ENCODE measurements around the gene DUSP8. TPM values are rescaled to one million over a fixed set of nuclear protein-coding genes. Genes with fewer than 3 reads are reported as not detected.
A peak's percentile ranks its signal among the peaks of the same experiment; 100 is the strongest.

DUSP8 gene
- total and polyA plus RNA-seq, 9 of the 15 experiments (the other 6 are each of a cell fraction or from before 2014, with no cell fraction given), result 0.14 to 2.0 (median 0.86) TPM; not detected in 2

- TSS peak; percentile 58 for BruUV-seq (replicated peaks)
Measured at GRCh38 chr11:1573077-1573902, 1.2 kb upstream of the DUSP8 start.

More at GRCh38 chr11:1573077-1573902, 1.2 kb upstream of the DUSP8 start:
- H3K27me3 ChIP-seq (ENCODE audit: control insufficient read depth in 2 of 2, insufficient read depth in 2 of 2, low read length in 2 of 2), result peaks cover 0 to 20% of the 10 kb centered on the region in 2 experiments; a peak in 3 of 5 replicates
- no peak overlapping the region; the same call in 2 of the 3 replicates for H3K27ac ChIP-seq (ENCODE audit: extremely low read depth, low read depth, low read length)
- ChIA-PET POLR2A (interaction anchor here (0.9 kb wide), 1 partner anchor 9 kb away, joined by 4 read pairs; no protein-coding TSS in a partner anchor), CTCF (ENCODE audit: low intra/inter-chr PET ratio) (interaction anchor here (1.0 to 2.3 kb wide), 2 partner anchors 19 to 27 kb away, joined by 3 to 19 read pairs; no protein-coding TSS in a partner anchor)
- intact Hi-C loops (cut with micrococcal nuclease) (loop anchor here (5.0 to 10.0 kb wide), 3 partner anchors 118 to 458 kb away; no protein-coding TSS in a partner anchor), in situ Hi-C loops (cut with MboI) (no loop called here)
- H2AFZ ChIP-seq (ENCODE audit: low read depth, low read length), result no peak overlapping the region
- H3K9me1 ChIP-seq (ENCODE audit: control insufficient read depth, insufficient read depth, low read length), result no peaks in the 10 kb centered on the region
- TF ChIP-seq PCBP1 (IDR thresholded peaks at IDR 0.05; ENCODE audit: low read depth, low read length, poor library complexity, severe bottlenecking) (peak; percentile 15), ZKSCAN8 (CRISPR knock-in tag; IDR thresholded peaks at IDR 0.05) (peak; percentile 95), CTBP1 (IDR thresholded peaks at IDR 0.05; ENCODE audit: borderline replicate concordance) (0 out of 2 replicates have a peak, but pooled peaks have one; percentile 15), PBX2 (CRISPR knock-in tag; IDR thresholded peaks at IDR 0.05; ENCODE audit: low read depth) (no peak), PBX2 (tag; conservative IDR thresholded peaks at IDR 0.05; ENCODE audit: low read depth) (no peak), ZFX (CRISPR knock-in tag; IDR thresholded peaks at IDR 0.05) (0 out of 2 replicates have a peak, but pooled peaks have one; percentile 5)
- H3K4me3 ChIP-seq, result peak overlapping the region; percentile 51
- peaks cover 0 to 38% of the 10 kb centered on the region in 2 experiments; a peak in 3 of 5 replicates for H3K4me1 ChIP-seq (replicated peaks in 1 of 2; ENCODE audit: control insufficient read depth in 2 of 2, insufficient read depth in 2 of 2, low read length in 2 of 2)
- 0 out of 2 replicates have a peak overlapping the region, but pooled peaks have one; percentile 18 for H3K4me2 ChIP-seq (ENCODE audit: insufficient read depth, low read length)
- H3K36me3 ChIP-seq (ENCODE audit: control insufficient read depth, insufficient read depth, low read length), result no peaks in the 10 kb centered on the region
- peak overlapping the region; percentile 63 to 87; a peak in 3 of 4 replicates for H3K9ac ChIP-seq (ENCODE audit: insufficient read depth in 1 of 2, low read depth in 2 of 2, low read length in 2 of 2)
- 18% methylated on average over 23 of the region's 37 CpGs for WGBS (ENCODE audit: insufficient coverage, low coverage, missing lambda C conversion rate)
- FAIRE-seq (no peak), DNase-seq (ENCODE audit: extremely low read depth in 1 of 4, low spot score in 3 of 4) (peak in 1 of 4 experiments; percentile 21), ATAC-seq (no peak)
- peaks cover 4% of the 10 kb centered on the region; the same call in 1 of the 2 replicates for H3K9me3 ChIP-seq (replicated peaks; ENCODE audit: control insufficient read depth, insufficient read depth, low read depth, low read length)
- peaks cover 20% of the 10 kb centered on the region; the same call in 1 of the 2 replicates for H4K20me1 ChIP-seq (replicated peaks; ENCODE audit: control insufficient read depth, insufficient read depth, low read length)
- no peaks in the 10 kb centered on the region for H3K79me2 ChIP-seq (ENCODE audit: control insufficient read depth, insufficient read depth, low read length)
